Esophagus muscularis mucosa (tissue), 4 donors: ENCODE results near the gene ZFP91. TPM values are rescaled to one million over a fixed set of nuclear protein-coding genes. Genes with fewer than 3 reads are reported as not detected.

Source experiments
- DNase-seq: peaks from one replicate; pipeline ENCODE4 v3.0.0-alpha.2; 2017; ENCODE audit errors: extremely low spot score
- H3K27ac ChIP-seq, 4 donors: fragments of 200-600 bp; sonication (generic); replicated peaks in 1 of 4; 1 replicate in 3 of 4; 2 replicates in 1 of 4; pipeline ENCODE4 v1.5.1; 2016 to 2019; ENCODE audit warnings: mild to moderate bottlenecking in 1 of 4
- H3K27me3 ChIP-seq, 4 donors: fragments of 200-600 bp; sonication (generic); one replicate each; pipeline versions ENCODE4 v1.5.1 to v1.6.0; 2016 to 2019
- H3K36me3 ChIP-seq, 4 donors: fragments of 200-600 bp; sonication (generic); one replicate each; pipeline ENCODE4 v1.5.1; 2016 to 2019
- H3K4me1 ChIP-seq, 4 donors: fragments of 200-600 bp; sonication (generic); one replicate each; pipeline ENCODE4 v1.5.1; 2016 to 2019
- H3K4me3 ChIP-seq, 4 donors: fragments of 200-600 bp; sonication (generic); 1 replicate in 2 of 4; 2 replicates in 2 of 4; pipeline ENCODE4 v1.5.1; 2016 to 2019; ENCODE audit warnings: mild to moderate bottlenecking in 4 of 4, moderate library complexity in 1 of 4
- H3K9me3 ChIP-seq, 4 donors: fragments of 200-600 bp; sonication (generic); 1 replicate in 3 of 4; 2 replicates in 1 of 4; pipeline ENCODE4 v1.5.1; 2016 to 2019
- CTCF ChIP-seq, 3 experiments: fragments of 200-600 bp in 2 of 3; fragments of 450-650 bp in 1 of 3; sonication (generic) in 2 of 3; IDR thresholded peaks; one replicate each; pipeline ENCODE4 v1.5.1; 2017 to 2019; ENCODE audit warnings: antibody characterized with exemption in 3 of 3, mild to moderate bottlenecking in 2 of 3, moderate library complexity in 1 of 3
- EP300 ChIP-seq: sonication (generic); formaldehyde crosslinking; IDR thresholded peaks from one replicate; pipeline ENCODE4 v1.6.1; 2017; ENCODE audit warnings: antibody characterized with exemption
- POLR2A ChIP-seq: fragments of 450-650 bp; IDR thresholded peaks from one replicate; pipeline ENCODE4 v1.6.1; 2017; ENCODE audit warnings: antibody characterized with exemption, moderate library complexity, mild to moderate bottlenecking, low read depth
- POLR2AphosphoS5 ChIP-seq, 2 donors: sonication (generic); formaldehyde crosslinking; IDR thresholded peaks; one replicate each; pipeline ENCODE4 v1.6.1; 2017; ENCODE audit warnings: antibody characterized with exemption in 2 of 2
- whole genome bisulfite sequencing: methylation state at CpG from one replicate; pipeline ENCODE4 v1.1.5; 2018; 5-methylcytosine and 5-hydroxymethylcytosine counted together
- intact Hi-C: fragments of 100-400 bp; cut with DNase I; formaldehyde crosslinking; loops from one replicate; pipeline ENCODE4 v1.15.1; 2023
- total RNA-seq, 4 donors: library from RNA; depleted of rRNA; stranded (reverse); fragments of >200 nt; gene quantifications; one replicate each; pipeline versions ENCODE4 v1.1.0 to v1.2.1, GENCODE V29; 2016

The ZFP91 gene
- total RNA-seq, 4 donors from 2014 or later: 71.1 to 90.2 (median 77.7) TPM

DNA sequence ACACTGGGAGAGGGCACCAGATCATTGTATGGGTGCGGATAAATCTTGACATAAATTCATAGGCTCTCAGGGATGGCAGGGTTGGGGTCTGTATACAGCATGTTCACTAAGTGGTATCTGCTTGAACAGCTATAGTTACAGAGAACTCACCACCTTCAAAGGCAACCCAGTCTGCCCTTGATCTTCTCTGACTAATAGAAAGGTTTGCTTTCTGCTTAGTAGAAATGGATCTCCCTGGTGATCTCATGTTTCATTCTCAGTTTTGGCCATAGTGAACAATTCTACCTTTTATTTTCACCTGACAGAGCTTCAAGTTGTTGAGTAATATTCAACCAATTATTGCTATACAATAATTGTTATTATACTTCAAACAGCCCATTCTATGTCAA is 76.0 kb downstream of the ZFP91 start:
- DNase-seq: no peak
- Histone ChIP-seq H3K27me3 (no peaks in the 10 kb centered on the region), H3K4me3 (no peak overlapping the region), H3K36me3 (no peaks in the 10 kb centered on the region), H3K9me3 (no peaks in the 10 kb centered on the region), H3K4me1 (peaks cover 0 to 6% (median 4%) of the 10 kb centered on the region in 4 donors), H3K27ac (no peak overlapping the region)
- intact Hi-C loops: loop anchor here (10.0 kb wide), 1 partner anchor 480 kb away; no protein-coding TSS in a partner anchor
- WGBS: 77% methylated on average over 1 of the region's 1 CpG
- TF ChIP-seq POLR2AphosphoS5 (IDR thresholded peaks at IDR 0.05) (no peak), POLR2A (no peak), EP300 (no peak), CTCF (IDR thresholded peaks at IDR 0.05) (no peak)

- H3K9me3 ChIP-seq: no peaks in the 10 kb centered on the region
- no peak overlapping the region for H3K27ac ChIP-seq
- intact Hi-C loops: loop anchor here (10.0 kb wide), 1 partner anchor 478 kb away; no protein-coding TSS in a partner anchor
- TF ChIP-seq CTCF (IDR thresholded peaks at IDR 0.05) (no peak), EP300 (no peak), POLR2A (no peak), POLR2AphosphoS5 (IDR thresholded peaks at IDR 0.05) (no peak)
- no peaks in the 10 kb centered on the region for H3K27me3 ChIP-seq
- H3K4me1 ChIP-seq: peaks cover 0 to 6% (median 4%) of the 10 kb centered on the region in 4 donors
- no peak overlapping the region for H3K4me3 ChIP-seq
- WGBS: 86% methylated on average over 2 of the region's 2 CpGs
- peak; percentile 4 for DNase-seq
- no peaks in the 10 kb centered on the region for H3K36me3 ChIP-seq
Observed at GRCh38 chr11:58656348-58656747, 77.5 kb downstream of the ZFP91 start.

GRCh38 chr11:58658623-58659022 is 79.8 kb downstream of the ZFP91 start:
- no peak for DNase-seq
- Histone ChIP-seq H3K36me3 (no peaks in the 10 kb centered on the region), H3K27ac (no peak overlapping the region), H3K4me1 (peaks cover 0 to 6% (median 4%) of the 10 kb centered on the region in 4 donors), H3K4me3 (no peak overlapping the region), H3K9me3 (no peaks in the 10 kb centered on the region), H3K27me3 (peaks cover 0 to 16% (median 0%) of the 10 kb centered on the region in 4 donors)
- 87% methylated on average over 3 of the region's 3 CpGs for WGBS
- TF ChIP-seq CTCF (IDR thresholded peaks at IDR 0.05): no peak
- no peak for TF ChIP-seq POLR2AphosphoS5 (IDR thresholded peaks at IDR 0.05)
- TF ChIP-seq EP300: no peak
- TF ChIP-seq POLR2A: no peak
- intact Hi-C loops: loop anchor here (10.0 kb wide), 1 partner anchor 476 kb away; no protein-coding TSS in a partner anchor

DNA sequence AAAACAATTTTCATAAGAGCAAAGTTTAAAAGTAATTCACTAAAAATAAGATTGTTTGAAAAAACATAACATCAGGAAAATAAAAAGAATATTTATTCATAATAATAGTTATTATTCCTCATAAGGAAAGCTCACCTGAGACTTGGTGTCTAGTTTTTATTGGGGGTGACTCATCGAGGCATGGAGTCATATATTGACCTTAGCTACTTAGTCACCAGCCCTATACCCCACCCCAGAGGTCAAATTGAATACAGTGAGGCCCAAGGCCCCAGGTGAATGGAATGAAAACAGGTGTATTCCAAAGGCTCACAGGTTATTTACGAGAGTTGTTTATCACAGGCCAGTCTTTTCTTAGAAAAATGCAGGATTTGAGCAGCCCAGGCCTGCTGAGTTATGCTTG is 80.5 kb downstream of the ZFP91 start:
- DNase-seq: no peak
- H3K9me3 ChIP-seq: no peaks in the 10 kb centered on the region
- peaks cover 0 to under 1% (median under 1%) of the 10 kb centered on the region in 4 donors for H3K4me1 ChIP-seq
- no peak overlapping the region for H3K27ac ChIP-seq
- 82% methylated on average over 2 of the region's 2 CpGs for WGBS
- peaks cover 0 to 23% (median 0%) of the 10 kb centered on the region in 4 donors for H3K27me3 ChIP-seq
- H3K4me3 ChIP-seq: no peak overlapping the region
- no peaks in the 10 kb centered on the region for H3K36me3 ChIP-seq
- TF ChIP-seq CTCF (IDR thresholded peaks at IDR 0.05): no peak
- TF ChIP-seq POLR2AphosphoS5 (IDR thresholded peaks at IDR 0.05): no peak
- no peak for TF ChIP-seq EP300
- TF ChIP-seq POLR2A: no peak
- intact Hi-C loops: loop anchor here (10.0 kb wide), 1 partner anchor 475 kb away; no protein-coding TSS in a partner anchor
